ENCODE data around the gene ATP6V0D1.

Gene ATP6V0D1

GRCh38 chr16:67388591-67388990 lies 92.4 kb downstream of the ATP6V0D1 start:
- no peak for DNase-seq

DNA sequence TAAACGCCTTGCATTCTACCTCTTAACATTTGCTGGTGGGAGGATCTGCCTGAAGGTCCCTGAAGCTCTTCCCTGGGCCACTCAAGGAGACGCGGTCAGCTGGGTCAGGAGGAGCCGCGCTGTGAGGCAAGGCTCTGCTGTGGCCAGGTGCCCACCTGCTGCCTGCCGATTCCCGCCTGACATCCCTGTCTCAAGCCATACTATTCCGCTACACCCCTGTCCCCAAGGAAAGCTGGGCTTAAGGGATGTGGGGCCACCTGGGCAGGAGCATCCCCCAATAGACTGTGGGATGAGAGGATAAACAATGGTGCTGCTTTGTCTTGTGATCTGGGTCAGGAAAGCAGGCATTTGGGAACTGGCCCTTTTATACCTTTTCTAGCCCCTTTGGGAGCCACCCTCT lies 92.8 kb downstream of the ATP6V0D1 start:
- no peak for DNase-seq

All from NCI-H1105 treated with DMSO at 0.1 percent for 48 hours (cell line).